ENCODE results near the gene PSMG1.
"Not testable (repeated sequence)": the region's sequence is repeated elsewhere in the genome, so short reads cannot be mapped to it uniquely, and the experiment has no call there.

Gene PSMG1

DNA sequence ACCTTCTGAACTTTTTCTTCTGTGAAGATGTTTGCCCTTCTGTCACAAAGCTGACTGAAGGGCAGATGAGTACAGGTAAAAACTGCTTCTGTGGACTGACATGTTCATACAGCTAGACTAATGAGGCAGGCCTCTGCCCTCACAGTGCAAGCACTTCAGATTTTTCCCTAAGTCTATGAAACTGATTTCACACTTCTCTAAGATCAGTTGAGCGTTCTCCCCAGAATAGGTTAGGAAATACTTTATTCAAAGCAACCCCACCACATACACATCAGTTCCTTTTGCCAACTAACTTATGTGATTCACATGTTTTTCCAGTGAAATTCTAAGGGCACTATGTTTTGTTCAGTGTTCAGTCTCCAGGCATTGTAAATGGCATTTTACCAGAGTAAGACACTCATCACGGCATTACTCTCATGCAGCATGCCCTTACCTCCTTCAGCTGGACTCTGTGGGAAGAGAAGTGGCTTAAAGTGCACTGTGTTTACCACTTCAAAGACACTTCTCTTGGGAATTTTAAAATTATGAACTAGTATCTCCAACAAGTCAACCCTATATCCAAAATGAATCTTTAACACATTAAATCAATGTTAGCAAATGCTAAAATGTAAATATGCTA lies 5.4 kb upstream of the PSMG1 start:
- DNase-seq (ENCODE audit: low read depth), result no peak

DNA sequence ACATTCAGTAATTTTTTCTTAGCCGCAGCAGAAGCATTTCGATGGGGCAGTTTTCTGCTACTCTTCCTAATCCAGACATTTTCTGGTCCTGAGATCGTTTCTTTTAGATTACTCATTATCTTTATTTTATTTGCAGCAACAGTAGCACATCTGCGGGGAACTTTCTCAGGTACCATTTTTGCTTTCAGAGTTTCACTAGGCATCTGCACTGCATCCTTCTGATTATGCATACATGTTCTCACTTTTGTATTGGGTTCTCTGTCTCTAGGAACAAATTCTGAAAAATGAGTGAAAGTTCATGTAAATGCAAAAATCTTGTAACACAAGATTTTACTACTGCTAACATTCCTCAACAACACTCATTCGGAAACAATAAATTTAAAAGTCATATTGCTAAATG lies 3.9 kb upstream of the PSMG1 start:
- DNase-seq (ENCODE audit: low read depth), result no peak

DNA sequence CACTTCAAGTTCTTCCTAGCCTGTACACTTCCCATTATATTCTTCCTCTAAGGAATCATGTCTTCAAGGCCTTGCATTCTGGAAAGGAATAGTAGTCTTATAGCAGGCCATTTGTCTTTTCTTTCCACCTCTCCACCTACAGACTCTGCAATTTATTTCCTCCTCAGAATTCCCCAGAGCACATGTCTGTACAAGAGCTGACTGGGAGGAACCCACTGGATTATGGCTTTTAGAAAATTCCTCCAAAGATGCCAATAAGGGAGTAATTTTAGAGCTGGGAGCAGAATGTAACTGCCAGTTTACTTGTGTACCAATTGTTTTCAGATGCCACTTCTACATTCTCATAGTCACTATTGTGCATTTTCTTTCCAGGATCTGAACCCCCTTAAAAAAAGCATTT lies 3.4 kb upstream of the PSMG1 start:
- DNase-seq (ENCODE audit: low read depth), result no peak

DNA sequence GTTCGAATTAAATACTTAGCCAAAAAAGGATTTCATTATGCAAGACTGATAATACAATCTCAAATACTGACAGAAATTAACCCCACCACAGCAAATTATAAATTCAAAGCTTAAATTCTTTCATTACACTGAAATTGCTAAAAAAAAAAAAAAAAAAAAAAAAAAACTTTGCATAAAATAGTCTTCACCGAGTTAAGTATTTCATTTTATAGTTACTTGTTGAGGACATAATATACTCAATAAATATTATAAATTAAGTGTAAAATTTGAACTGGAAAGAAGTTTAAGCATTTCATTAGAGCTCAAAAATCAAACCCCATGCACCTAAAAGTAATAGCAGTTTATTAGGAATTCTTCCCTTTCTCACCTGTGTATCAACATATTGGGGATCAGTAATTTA lies 1.9 kb upstream of the PSMG1 start:
- DNase-seq (ENCODE audit: low read depth), result no peak

DNA sequence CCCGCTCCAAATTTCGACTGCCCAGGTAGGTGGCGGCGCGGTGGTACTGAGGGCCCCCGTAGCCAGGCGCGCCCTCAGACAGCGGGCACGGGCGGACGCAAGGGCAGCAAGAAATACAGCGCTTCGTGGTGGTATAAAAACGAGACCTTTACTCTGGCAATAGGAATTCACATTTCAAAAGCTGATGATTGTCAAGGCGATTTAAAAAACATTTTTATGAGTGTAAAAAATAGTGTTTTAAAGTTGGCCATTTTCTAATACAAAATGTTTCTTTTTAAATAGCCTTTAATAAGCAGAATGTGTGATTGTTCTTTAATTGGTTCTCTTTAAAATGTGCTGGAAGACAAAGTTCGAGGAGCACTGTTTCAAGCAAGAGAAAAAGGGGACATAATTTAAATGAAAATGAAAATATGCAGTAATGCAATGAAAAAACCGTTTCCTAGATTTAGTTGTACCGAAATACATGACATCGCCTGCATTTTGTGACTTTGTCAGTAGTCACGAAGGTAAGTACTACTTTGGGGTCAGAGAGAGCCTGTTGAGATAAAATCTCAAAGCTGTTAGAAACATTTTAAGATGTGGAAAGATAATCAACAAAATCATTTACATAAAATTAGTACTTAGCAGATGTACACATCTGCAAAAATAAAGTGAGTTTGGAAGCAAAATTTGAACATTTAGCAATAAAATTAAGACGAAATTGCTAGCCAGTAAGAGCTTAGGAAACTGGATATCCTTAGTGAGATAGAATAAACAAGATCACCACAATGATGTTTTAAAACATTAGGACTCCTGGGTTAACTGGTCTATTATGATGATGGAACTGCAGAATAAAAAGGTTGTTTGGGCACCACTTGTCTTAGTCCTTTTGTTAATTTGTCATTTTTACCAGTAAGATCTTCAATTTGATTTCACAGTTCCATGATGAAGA lies 1.1 kb upstream of the PSMG1 start:
- DNase-seq (ENCODE audit: low read depth), result no peak

DNA sequence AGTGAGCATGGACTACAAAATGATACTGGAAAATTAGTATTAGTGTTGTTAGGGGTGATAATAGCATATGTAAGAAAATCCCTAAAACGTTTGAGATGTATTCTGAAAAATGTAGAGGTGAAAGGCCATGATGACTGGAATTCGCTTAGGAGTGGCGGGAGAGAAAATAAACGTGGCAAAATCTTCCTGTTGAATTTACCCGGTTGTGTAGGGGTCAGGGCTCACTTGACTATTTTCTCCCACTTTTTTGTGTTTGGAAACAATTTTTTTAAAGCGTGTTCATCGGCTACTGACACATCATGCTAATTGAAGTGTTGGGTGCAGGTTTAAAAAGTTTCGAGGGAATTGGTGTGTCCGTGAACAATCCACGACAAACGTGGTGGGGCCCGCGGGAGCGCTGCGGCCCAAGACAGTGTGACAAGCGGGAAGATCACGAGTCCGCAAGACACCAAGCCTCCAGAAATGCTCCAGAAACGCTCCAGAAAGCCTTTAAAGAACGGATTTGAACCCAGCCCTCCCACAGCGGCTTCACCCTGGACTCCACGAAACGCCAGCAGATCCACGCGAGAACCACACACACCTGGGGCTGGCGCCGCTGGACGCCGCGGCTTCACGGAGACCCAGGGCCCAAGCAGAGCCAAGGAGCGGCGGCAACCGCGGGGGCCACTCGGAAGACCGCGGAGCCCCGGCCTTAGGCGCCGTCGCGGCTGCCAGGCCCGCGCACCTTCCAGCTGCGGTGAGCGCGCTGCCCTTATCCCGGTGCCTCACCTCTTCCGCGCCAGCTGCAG lies 573 bp downstream of the PSMG1 start:
- DNase-seq (ENCODE audit: low read depth), result peak; percentile 12

DNA sequence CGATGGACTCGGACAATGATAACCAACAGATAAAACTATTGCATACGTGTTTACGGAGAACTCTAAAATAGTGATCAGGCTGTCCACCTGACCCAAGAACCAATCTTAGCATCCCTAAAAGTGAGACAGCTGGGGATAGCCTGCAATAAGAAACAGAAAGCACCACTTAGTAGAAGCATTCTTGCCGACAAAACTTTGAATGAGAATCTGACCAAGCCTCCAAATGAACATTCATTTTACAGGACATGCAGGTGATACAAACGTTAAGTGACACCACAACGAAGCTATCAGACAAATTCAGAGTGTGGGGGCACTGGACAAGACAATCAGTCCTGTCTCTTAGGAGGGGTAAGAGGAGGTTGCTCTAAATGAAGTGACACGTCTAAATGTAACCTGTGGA lies 1.2 kb downstream of the PSMG1 start:
- DNase-seq (ENCODE audit: low read depth), result no peak

DNA sequence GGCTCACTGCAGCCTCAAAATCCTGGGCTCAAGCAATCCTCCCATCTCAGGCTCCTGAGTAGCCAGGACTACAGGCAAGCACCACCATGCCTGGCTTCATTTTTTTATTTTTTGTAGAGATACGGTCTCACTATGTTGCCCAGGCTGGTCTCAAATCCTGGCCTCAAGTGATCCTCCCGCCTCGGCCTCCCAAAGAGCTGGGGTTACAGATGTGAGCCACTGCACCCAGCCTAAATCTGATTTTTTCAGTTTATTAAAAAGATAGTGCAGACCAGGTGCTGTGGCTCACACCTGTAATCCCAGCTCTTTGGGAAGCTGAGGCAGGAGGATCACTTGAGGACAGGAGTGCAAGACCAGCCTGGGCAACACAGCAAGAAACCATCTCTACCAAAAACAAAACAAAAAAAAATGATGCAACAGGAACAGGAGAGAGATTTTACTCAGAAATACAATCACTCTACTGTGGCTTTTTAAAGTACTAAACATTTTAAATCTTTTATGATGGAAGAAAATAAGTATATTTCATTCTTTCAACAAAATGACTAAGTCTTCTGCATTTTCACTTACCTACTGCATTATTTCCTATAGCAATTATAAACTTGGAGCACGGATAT lies 1.9 kb downstream of the PSMG1 start:
- DNase-seq (ENCODE audit: low read depth), result no peak

DNA sequence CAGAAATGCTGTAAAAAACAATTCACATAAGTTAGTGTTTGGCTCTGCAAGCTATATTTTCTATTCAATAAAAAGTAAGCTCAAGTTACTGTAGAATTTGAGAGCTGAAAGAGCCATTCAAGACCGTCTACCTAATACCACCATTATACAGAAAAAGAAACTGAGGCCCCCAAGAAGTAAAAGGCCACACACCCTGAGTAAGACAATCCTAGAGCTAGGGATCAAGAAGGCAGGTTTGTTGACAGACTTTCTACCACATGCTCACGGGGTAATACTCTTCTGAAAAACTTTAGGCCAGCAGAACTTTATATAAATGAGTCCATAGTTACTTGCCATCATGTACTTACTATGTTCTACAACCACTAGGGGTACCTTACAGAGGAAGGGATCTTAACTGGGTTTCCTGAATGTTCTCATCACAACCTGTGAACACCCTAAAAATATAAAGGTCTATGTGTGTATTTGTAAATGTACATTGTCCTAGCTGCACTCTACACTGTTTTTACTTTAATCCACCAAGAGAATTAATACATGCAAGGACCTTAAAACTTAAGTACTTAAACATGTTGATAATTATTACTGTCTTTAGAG lies 2.7 kb downstream of the PSMG1 start:
- no peak for DNase-seq (ENCODE audit: low read depth)

DNA sequence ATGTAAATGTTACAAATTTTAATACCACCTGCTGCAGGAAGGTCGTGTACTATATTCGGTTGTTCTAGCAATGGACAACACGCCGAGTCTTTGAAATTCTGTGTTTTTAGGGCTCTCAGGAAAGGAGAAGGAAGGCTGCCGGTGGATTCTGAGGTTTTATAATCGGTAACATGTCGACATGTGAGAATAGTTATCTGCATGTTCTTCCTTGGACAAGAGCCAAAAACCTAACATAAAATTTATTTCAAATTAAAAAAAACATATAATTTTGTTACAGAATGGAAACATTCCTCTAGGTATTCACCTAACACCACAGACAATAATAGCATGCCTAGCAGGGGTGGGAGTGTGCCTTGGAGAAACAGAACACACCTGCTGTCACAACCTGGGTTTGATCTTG lies 4.8 kb downstream of the PSMG1 start:
- DNase-seq (ENCODE audit: low read depth), result no peak

DNA sequence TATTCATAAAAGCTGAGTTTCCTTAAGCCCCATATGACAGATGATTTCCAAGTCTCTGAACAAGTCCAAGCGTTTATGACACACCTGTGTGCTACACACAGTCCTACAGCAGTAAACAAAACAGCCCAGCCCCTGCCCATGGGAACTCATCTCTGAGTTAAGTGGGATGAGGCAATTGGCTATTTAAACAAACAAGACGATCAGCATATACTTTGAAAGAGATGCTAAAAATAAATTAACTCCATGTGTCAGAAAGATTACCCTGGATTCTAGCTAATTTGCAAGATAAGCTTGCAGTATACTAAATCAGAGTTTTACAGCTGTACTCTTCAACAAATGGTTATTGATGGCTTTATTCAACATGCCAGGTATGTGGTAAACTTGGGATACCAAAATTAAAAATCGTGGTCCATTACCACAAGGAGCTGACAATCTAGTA lies 7.0 kb downstream of the PSMG1 start:
- no peak for DNase-seq (ENCODE audit: low read depth)

DNA sequence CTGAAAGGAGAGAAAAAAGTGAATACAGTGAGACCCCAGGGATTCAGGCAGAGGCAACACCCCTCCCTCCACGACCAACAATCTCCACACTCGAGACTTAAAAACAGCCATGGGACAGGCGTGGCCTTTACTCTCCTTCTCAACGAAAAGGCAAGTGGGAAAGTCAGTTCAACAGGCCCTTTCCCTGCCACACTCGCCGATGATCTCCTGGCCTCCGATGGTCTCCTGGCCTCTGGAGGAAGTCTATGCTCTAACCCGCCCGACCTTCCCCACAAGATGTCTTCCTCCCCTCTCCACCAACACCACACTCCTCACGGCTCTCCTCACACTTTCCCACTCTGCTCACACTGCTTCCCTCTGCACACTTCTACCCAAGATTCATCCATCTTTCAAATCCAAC lies 7.6 kb downstream of the PSMG1 start:
- DNase-seq (ENCODE audit: low read depth), result no peak

DNA sequence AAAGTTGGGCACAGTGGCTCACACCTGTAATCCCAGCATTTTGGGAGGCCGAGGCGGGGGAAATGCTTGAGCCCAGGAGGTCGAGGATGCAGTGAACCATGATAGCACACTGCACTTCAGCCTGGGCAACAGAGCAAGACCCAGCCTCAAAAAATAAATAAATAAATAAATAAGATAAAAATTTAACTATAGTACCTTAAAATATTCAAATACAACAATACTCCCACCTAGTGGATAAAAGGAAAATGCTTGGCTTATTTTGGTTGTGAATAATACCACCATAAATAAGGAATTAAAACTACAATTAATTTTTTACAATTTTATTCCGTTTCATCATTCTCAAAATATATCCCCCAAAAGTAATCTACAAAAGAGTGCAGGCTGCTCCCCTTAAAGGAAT lies 8.1 kb downstream of the PSMG1 start:
- DNase-seq (ENCODE audit: low read depth), result no peak

DNA sequence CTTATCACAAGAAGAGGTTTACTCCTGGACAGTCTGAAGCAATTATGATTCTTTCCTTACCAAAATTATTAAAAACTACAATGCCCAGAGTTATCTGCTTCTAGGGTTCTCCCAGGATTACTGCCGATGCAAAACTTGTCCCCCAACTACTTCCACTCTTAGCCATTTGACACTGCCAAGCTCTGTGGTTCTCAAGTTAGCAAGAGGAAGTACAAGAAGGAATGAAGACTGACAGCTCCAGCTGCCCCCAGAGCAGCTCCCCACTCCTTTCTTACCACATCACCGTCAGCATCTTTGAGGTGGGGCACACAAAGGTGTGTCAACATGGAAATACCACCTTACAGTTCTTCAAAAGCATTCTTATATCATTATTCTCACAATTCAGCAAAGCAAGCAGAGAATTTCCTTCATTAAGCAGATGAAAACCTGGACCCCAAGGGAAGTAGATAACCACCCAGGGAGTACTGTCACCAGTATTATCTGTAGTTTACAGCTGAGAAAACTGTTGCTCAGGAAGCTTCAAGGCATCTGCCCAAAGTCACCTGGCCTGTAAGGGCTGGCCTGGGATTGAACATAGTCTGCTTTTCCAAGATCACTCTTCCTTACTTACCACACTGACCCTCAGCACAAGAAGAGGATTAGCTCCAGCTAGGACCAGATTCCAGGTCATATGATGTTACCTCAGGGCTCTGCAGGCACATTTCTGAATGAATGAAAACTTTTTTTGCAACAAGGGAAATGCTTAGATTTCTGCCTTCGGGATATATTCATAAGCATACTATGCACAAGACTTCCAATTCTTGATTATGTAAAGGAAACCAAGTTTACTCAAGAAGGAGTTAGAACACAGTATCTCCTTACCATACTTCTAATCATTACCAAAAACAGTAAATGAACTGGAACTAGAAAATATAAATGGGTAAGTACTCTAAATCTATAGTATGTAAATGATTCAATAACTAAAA lies 9.3 kb downstream of the PSMG1 start:
- DNase-seq (ENCODE audit: low read depth), result no peak

DNA sequence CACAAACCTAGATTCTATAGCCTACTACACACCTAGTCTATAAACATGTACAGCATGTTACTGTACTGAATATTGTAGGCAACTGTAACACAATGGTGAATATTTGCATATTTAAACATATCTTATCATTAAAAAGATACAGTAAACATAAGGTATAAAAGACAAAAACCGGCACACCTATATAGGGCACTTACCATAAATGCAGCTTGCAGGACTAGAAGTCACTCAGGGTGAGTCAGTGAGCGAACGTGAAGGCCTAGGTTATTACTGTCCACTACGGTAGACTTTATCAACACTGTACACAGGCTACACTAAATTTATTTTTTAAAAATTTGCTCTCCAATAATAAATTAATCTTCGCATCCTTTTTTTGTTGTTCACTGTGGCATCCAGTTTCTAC lies 13.3 kb downstream of the PSMG1 start:
- DNase-seq (ENCODE audit: low read depth), result no peak

DNA sequence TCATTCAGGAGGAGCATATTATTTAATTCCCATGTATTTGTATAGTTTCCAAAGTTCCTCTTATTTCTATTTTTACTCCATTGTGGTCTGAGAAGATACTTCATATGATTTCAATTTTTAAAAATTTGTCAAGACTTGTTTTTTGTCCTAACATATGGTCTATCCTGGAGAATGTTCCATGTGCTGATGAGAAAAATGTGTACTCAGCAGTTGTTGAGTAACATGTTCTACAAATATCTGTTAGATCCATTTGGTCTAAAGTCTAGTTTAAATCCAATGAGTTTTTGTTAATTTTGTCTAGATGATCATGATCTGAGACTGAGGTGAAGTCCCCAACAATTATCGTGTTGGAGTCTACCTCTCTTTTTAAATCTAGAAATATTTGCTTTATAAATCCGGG lies 14.5 kb downstream of the PSMG1 start:
- no peak for DNase-seq (ENCODE audit: low read depth)

DNA sequence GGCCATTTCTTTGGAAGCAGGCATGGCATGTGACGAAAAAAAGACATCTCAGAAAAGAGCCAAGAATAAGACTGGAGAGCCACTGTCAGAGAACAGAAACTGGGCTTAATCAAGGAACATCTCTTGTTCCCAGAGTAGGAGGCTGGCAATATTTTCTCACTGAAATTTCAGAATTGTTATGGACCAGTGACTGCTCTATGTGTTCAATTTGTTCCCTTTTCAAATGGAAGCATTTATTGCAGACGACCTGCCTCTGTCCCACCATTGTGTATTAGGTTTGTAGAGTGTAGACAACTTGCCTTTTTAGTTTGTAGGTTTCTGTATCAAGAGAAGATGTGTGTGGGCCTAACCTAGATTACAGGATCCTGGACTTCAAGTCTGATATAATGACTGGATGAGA lies 18.7 kb downstream of the PSMG1 start:
- no peak for DNase-seq (ENCODE audit: low read depth)

DNA sequence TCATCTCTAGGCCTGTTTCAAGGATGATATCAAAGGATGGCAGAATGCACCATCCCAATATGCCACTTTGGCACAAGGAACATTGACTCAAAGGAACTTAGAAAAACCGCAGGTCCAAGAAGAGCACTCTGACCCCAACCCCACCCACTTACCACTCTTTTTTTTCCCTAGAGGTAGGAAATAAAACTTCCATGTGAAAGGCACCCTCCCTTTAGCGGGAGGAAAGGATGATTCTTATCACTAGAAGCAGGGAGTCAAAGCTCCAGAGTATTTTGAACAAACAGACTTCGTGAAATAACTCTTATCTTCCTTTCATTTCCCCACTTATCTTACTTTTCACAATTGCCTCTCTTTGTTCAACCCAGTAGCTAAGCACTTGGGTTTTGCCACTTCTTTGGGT lies 22.2 kb downstream of the PSMG1 start:
- DNase-seq (ENCODE audit: low read depth), result no peak

DNA sequence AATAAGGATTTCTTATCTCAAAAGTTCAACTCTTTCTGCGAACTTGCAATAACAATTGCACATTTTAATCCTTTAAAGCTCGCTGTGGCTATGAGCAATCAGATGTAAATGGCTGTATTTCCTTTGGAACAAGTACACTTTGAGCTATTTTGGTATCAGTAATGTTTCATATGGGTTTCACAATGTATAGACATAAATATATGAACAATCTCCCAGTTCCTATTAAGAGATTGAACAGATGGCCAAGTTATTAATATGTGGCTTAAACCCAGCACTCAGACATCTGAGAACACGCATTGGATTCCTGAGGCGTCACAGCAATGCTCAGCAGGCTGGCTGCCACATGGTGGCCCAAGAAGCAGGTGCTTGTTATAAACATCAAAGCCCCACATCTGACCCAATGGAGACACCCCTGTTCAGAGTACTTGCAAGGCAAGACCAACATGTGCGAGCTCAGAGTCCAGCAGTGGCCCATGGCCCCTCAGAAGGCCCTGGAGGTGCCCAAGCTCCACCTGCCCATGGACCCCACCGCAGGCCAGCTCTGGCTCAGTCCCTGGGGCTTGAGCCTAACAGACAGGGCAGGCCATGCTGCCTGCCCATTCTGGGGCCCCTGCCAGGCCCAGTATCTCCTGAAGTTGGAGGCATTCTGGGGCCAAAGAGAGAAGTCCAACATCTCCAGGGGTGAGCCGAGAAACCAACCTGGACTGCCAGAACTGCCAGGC lies 23.7 kb downstream of the PSMG1 start:
- no peak for DNase-seq (ENCODE audit: low read depth)

DNA sequence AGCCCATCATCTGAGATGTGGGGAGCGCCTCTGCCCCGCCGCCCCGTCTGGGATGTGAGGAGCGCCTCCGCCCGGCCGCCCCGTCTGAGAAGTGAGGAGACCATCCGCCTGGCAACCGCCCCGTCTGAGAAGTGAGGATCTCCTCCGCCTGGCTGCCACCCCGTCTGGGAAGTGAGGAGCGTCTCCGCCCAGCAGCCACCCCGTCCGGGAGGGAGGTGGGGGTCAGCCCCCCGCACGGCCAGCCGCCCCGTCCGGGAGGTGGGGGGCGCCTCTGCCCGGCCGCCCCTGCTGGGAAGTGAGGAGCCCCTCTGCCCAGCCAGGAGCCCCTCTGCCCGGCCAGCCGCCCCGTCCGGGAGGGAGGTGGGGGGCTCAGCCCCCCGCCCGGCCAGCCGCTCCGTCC lies 26.0 kb downstream of the PSMG1 start:
- DNase-seq (ENCODE audit: low read depth), result not testable (repeated sequence)
